ENCODE results near the gene ZCCHC7. TPM values are rescaled to one million over a fixed set of nuclear protein-coding genes. Genes with fewer than 3 reads are reported as not detected.
"Not testable (repeated sequence)": the region's sequence is repeated elsewhere in the genome, so short reads cannot be mapped to it uniquely, and the experiment has no call there.

The ZCCHC7 gene
- total RNA-seq, 2 experiments from 2014 or later = 32.9 to 37.0 TPM

- ChIA-PET CTCF (no interaction called here), POLR2A (no interaction called here)
- DNase-seq (no peak), ATAC-seq (no peak)
- Mint-ChIP-seq H3K4me3 (no peak overlapping the region), H3K27ac (no peak overlapping the region), H3K36me3 (ENCODE audit: low read depth) (peaks cover 56% of the 10 kb centered on the region), H3K9me3 (peaks cover 8% of the 10 kb centered on the region), H3K4me1 (ENCODE audit: low read depth) (peaks cover 45% of the 10 kb centered on the region), H3K27me3 (no peaks in the 10 kb centered on the region)
- intact Hi-C loops (cut with micrococcal nuclease) = no loop called here
- TF ChIP-seq CTCF (IDR thresholded peaks at IDR 0.05) = no peak
Observed at GRCh38 chr9:37184905-37185867, 64.8 kb downstream of the ZCCHC7 start.

GRCh38 chr9:37187292-37187691 is 66.9 kb downstream of the ZCCHC7 start:
- CTCF ChIA-PET = interaction anchor here (0.8 kb wide), 1 partner anchor 10 kb away, joined by 4 read pairs; no protein-coding TSS in a partner anchor
- intact Hi-C loops (cut with micrococcal nuclease) = loop anchor here (1.0 kb wide), 1 partner anchor 12 kb away; no protein-coding TSS in a partner anchor
- POLR2A ChIA-PET = interaction anchor here (0.8 kb wide), 1 partner anchor 17 kb away, joined by 3 read pairs; no protein-coding TSS in a partner anchor
- H3K4me1 Mint-ChIP-seq (ENCODE audit: low read depth) = peaks cover 54% of the 10 kb centered on the region
- DNase-seq (peak; percentile 43), ATAC-seq (peak; percentile 64)
- no peaks in the 10 kb centered on the region for H3K27me3 Mint-ChIP-seq
- peak overlapping the region; percentile 86 for H3K27ac Mint-ChIP-seq
- H3K4me3 Mint-ChIP-seq = peak overlapping the region; percentile 40
- H3K9me3 Mint-ChIP-seq = peaks cover 6% of the 10 kb centered on the region
- no peak for TF ChIP-seq CTCF (IDR thresholded peaks at IDR 0.05)
- peaks cover 58% of the 10 kb centered on the region for H3K36me3 Mint-ChIP-seq (ENCODE audit: low read depth)

- intact Hi-C loops (cut with micrococcal nuclease) = loop anchor here (1.0 kb wide), 1 partner anchor 11 kb away; no protein-coding TSS in a partner anchor
- CTCF ChIA-PET = no interaction called here
- Mint-ChIP-seq H3K9me3 (peaks cover 6% of the 10 kb centered on the region), H3K27ac (peak overlapping the region; percentile 86), H3K4me3 (peak overlapping the region; percentile 40), H3K36me3 (ENCODE audit: low read depth) (peaks cover 58% of the 10 kb centered on the region), H3K27me3 (no peaks in the 10 kb centered on the region), H3K4me1 (ENCODE audit: low read depth) (peaks cover 56% of the 10 kb centered on the region)
- no peak for TF ChIP-seq CTCF (IDR thresholded peaks at IDR 0.05)
- peak; percentile 42 for DNase-seq
- POLR2A ChIA-PET = interaction anchor here (0.8 kb wide), 1 partner anchor 18 kb away, joined by 3 read pairs; no protein-coding TSS in a partner anchor
- peak; percentile 94 for ATAC-seq
Observed at GRCh38 chr9:37187713-37188439, 67.5 kb downstream of the ZCCHC7 start.

GRCh38 chr9:37190739-37191138 is 70.4 kb downstream of the ZCCHC7 start:
- POLR2A ChIA-PET, H3K27ac Mint-ChIP-seq, CTCF ChIA-PET, ATAC-seq, DNase-seq, H3K27me3 Mint-ChIP-seq, H3K4me3 Mint-ChIP-seq, H3K9me3 Mint-ChIP-seq: not testable (repeated sequence)
- intact Hi-C loops (cut with micrococcal nuclease) = loop anchor here (10.0 kb wide), 1 partner anchor 114 kb away; no protein-coding TSS in a partner anchor
- peaks cover 53% of the 10 kb centered on the region for H3K4me1 Mint-ChIP-seq (ENCODE audit: low read depth)
- peaks cover 44% of the 10 kb centered on the region for H3K36me3 Mint-ChIP-seq (ENCODE audit: low read depth)

- H3K27me3 Mint-ChIP-seq = no peaks in the 10 kb centered on the region
- ATAC-seq = no peak
- POLR2A ChIA-PET = no interaction called here
Observed at GRCh38 chr9:37191403-37192089, 71.2 kb downstream of the ZCCHC7 start.

More at GRCh38 chr9:37191403-37192089, 71.2 kb downstream of the ZCCHC7 start:
- DNase-seq = no peak
- H3K4me1 Mint-ChIP-seq (ENCODE audit: low read depth) = peaks cover 56% of the 10 kb centered on the region
- H3K9me3 Mint-ChIP-seq = peaks cover 3% of the 10 kb centered on the region
- CTCF ChIA-PET = interaction anchor here (1.1 kb wide), 1 partner anchor 59 kb away, joined by 3 read pairs; no protein-coding TSS in a partner anchor
- intact Hi-C loops (cut with micrococcal nuclease) = loop anchor here (10.0 kb wide), 1 partner anchor 113 kb away; no protein-coding TSS in a partner anchor
- H3K4me3 Mint-ChIP-seq = no peak overlapping the region
- no peak for TF ChIP-seq CTCF (IDR thresholded peaks at IDR 0.05)
- peaks cover 43% of the 10 kb centered on the region for H3K36me3 Mint-ChIP-seq (ENCODE audit: low read depth)
- no peak overlapping the region for H3K27ac Mint-ChIP-seq
